GM18951 (cell line): ENCODE data around the gene KRT23.

Experiments used
- POLR2A ChIP-seq: IDR thresholded peaks from 4 replicates; pipeline ENCODE4 v1.6.1; 2011; ENCODE audit warnings: mild to moderate bottlenecking; ENCODE audit not compliant: insufficient read length, insufficient read depth; ENCODE audit errors: extremely low read depth
- in situ Hi-C: fragments of 300-500 bp; cut with MboI; formaldehyde crosslinking; loops from one replicate; pipeline ENCODE4 v1.12.0; 2022; ENCODE audit warnings: low sequenced_read_pairs, mixed read lengths, inconsistent platforms; ENCODE audit not compliant: unreplicated experiment

The KRT23 gene

GRCh38 chr17:40937384-40937819 lies at the start of gene KRT23:
TSS of gene KRT23 (minus strand) at chr17:40937646. CDS start at chr17:40936603, 1,043 bp downstream.
- no peak for TF ChIP-seq POLR2A
- in situ Hi-C loops: no loop called here

- TF ChIP-seq POLR2A: no peak
- in situ Hi-C loops: no loop called here
Measured at GRCh38 chr17:40986920-40987319, 49.5 kb upstream of the KRT23 start.

- in situ Hi-C loops: no loop called here
- TF ChIP-seq POLR2A: no peak
Measured at GRCh38 chr17:40984226-40984625, 46.8 kb upstream of the KRT23 start, which contains the start of gene KRT40. TSS of gene KRT40 (minus strand) at chr17:40984326. CDS start at chr17:40984273, 53 bp downstream.

GRCh38 chr17:40981115-40981514 lies 43.7 kb upstream of the KRT23 start:
- no peak for TF ChIP-seq POLR2A
- in situ Hi-C loops: no loop called here

- in situ Hi-C loops: no loop called here
- no peak for TF ChIP-seq POLR2A
Measured at GRCh38 chr17:40980596-40980995, 43.1 kb upstream of the KRT23 start.

- in situ Hi-C loops: no loop called here
- no peak for TF ChIP-seq POLR2A
Measured at GRCh38 chr17:40980117-40980516, 42.7 kb upstream of the KRT23 start.

- in situ Hi-C loops: no loop called here
- no peak for TF ChIP-seq POLR2A
Measured at GRCh38 chr17:40978575-40979151, 41.2 kb upstream of the KRT23 start.

- in situ Hi-C loops: no loop called here
- TF ChIP-seq POLR2A: no peak
Measured at GRCh38 chr17:40975516-40975915, 38.1 kb upstream of the KRT23 start.

GRCh38 chr17:40974366-40974765 lies 36.9 kb upstream of the KRT23 start:
- no peak for TF ChIP-seq POLR2A

GRCh38 chr17:40967582-40967981 lies 30.1 kb upstream of the KRT23 start:
- in situ Hi-C loops: no loop called here
- TF ChIP-seq POLR2A: no peak

More at GRCh38 chr17:40974366-40974765, 36.9 kb upstream of the KRT23 start:
- in situ Hi-C loops: no loop called here

GRCh38 chr17:40966848-40967247 lies 29.4 kb upstream of the KRT23 start, which contains the start of gene KRT39:
TSS of gene KRT39 (minus strand) at chr17:40966948. CDS start at chr17:40966856, 92 bp downstream.
- in situ Hi-C loops: no loop called here
- no peak for TF ChIP-seq POLR2A

GRCh38 chr17:40963838-40964237 lies 26.4 kb upstream of the KRT23 start:
- TF ChIP-seq POLR2A: no peak
- in situ Hi-C loops: no loop called here

GRCh38 chr17:40962059-40962561 lies 24.7 kb upstream of the KRT23 start:
- in situ Hi-C loops: no loop called here

GRCh38 chr17:40961591-40961990 lies 24.1 kb upstream of the KRT23 start:
- in situ Hi-C loops: no loop called here
- TF ChIP-seq POLR2A: no peak

More at GRCh38 chr17:40962059-40962561, 24.7 kb upstream of the KRT23 start:
- no peak for TF ChIP-seq POLR2A
